ENCODE results near the gene SSH3. TPM values are rescaled to one million over a fixed set of nuclear protein-coding genes. Genes with fewer than 3 reads are reported as not detected.

The SSH3 gene
- total RNA-seq, 1 donor from 2014 or later: 20.1 TPM

GRCh38 chr11:67313125-67313890, 10.0 kb downstream of the SSH3 start:
- H3K9me3 Mint-ChIP-seq (ENCODE audit: unreplicated experiment): no peaks in the 10 kb centered on the region
- H3K4me1 ChIP-seq (ENCODE audit: insufficient read depth, low read length): peaks cover 3% of the 10 kb centered on the region
- no peak overlapping the region for H3K27ac Mint-ChIP-seq (ENCODE audit: unreplicated experiment)
- no peak for FAIRE-seq
- H3K79me2 ChIP-seq (ENCODE audit: insufficient read depth, low read length): no peaks in the 10 kb centered on the region
- no peak overlapping the region for H3K4me3 ChIP-seq (ENCODE audit: insufficient read depth, low read depth, low read length)
- no peak overlapping the region for H3K27ac ChIP-seq (ENCODE audit: low read depth, low read length)
- no peaks in the 10 kb centered on the region for H3K4me1 Mint-ChIP-seq (ENCODE audit: low read depth, unreplicated experiment)
- TF ChIP-seq CTCF (IDR thresholded peaks at IDR 0.05; ENCODE audit: insufficient read depth, low read depth, low read length) (no peak), EZH2 (IDR thresholded peaks at IDR 0.05; ENCODE audit: insufficient read depth, low read length) (no peak)
- H3K27me3 Mint-ChIP-seq (ENCODE audit: low read depth, unreplicated experiment): no peaks in the 10 kb centered on the region
- H2AFZ ChIP-seq (ENCODE audit: low read depth, low read length): no peak overlapping the region
- no peaks in the 10 kb centered on the region for H4K20me1 ChIP-seq (ENCODE audit: insufficient read depth, low read length)
- no peaks in the 10 kb centered on the region for H3K27me3 ChIP-seq (ENCODE audit: insufficient read depth, low read length)
- no peaks in the 10 kb centered on the region for H3K9me3 ChIP-seq (ENCODE audit: insufficient read depth, low read depth, low read length)
- no peak overlapping the region for H3K4me3 Mint-ChIP-seq (ENCODE audit: unreplicated experiment)
- DNase-seq (ENCODE audit: low read depth): no peak
- no peak overlapping the region for H3K4me2 ChIP-seq (ENCODE audit: low read length)
- H3K9ac ChIP-seq (ENCODE audit: low read length): no peak overlapping the region
- peaks cover 3% of the 10 kb centered on the region for H3K36me3 Mint-ChIP-seq (ENCODE audit: low read depth, unreplicated experiment)
- H3K36me3 ChIP-seq (ENCODE audit: insufficient read depth, low read length): no peaks in the 10 kb centered on the region

GRCh38 chr11:67314218-67314617, 10.9 kb downstream of the SSH3 start:
- Mint-ChIP-seq H3K4me3 (ENCODE audit: unreplicated experiment) (no peak overlapping the region), H3K9me3 (ENCODE audit: unreplicated experiment) (no peaks in the 10 kb centered on the region), H3K27me3 (ENCODE audit: low read depth, unreplicated experiment) (peaks cover 3% of the 10 kb centered on the region), H3K27ac (ENCODE audit: unreplicated experiment) (no peak overlapping the region), H3K36me3 (ENCODE audit: low read depth, unreplicated experiment) (peaks cover 3% of the 10 kb centered on the region), H3K4me1 (ENCODE audit: low read depth, unreplicated experiment) (no peaks in the 10 kb centered on the region)
- no peak overlapping the region for H3K4me3 ChIP-seq (ENCODE audit: insufficient read depth, low read depth, low read length)
- DNase-seq (ENCODE audit: low read depth) (no peak), FAIRE-seq (no peak)
- no peak overlapping the region for H3K9ac ChIP-seq (ENCODE audit: low read length)
- no peak for TF ChIP-seq EZH2 (IDR thresholded peaks at IDR 0.05; ENCODE audit: insufficient read depth, low read length)
- no peak for TF ChIP-seq CTCF (IDR thresholded peaks at IDR 0.05; ENCODE audit: insufficient read depth, low read depth, low read length)
- H3K9me3 ChIP-seq (ENCODE audit: insufficient read depth, low read depth, low read length): no peaks in the 10 kb centered on the region
- no peak overlapping the region for H3K4me2 ChIP-seq (ENCODE audit: low read length)
- no peak overlapping the region for H2AFZ ChIP-seq (ENCODE audit: low read depth, low read length)
- no peaks in the 10 kb centered on the region for H4K20me1 ChIP-seq (ENCODE audit: insufficient read depth, low read length)
- H3K4me1 ChIP-seq (ENCODE audit: insufficient read depth, low read length): peaks cover 5% of the 10 kb centered on the region
- no peaks in the 10 kb centered on the region for H3K36me3 ChIP-seq (ENCODE audit: insufficient read depth, low read length)
- H3K27ac ChIP-seq (ENCODE audit: low read depth, low read length): no peak overlapping the region
- no peaks in the 10 kb centered on the region for H3K79me2 ChIP-seq (ENCODE audit: insufficient read depth, low read length)
- H3K27me3 ChIP-seq (ENCODE audit: insufficient read depth, low read length): no peaks in the 10 kb centered on the region

GRCh38 chr11:67315325-67315909, 12.1 kb downstream of the SSH3 start:
- Mint-ChIP-seq H3K27ac (ENCODE audit: unreplicated experiment) (no peak overlapping the region), H3K27me3 (ENCODE audit: low read depth, unreplicated experiment) (peaks cover 4% of the 10 kb centered on the region), H3K4me3 (ENCODE audit: unreplicated experiment) (peak overlapping the region; percentile 34)

More at GRCh38 chr11:67315325-67315909, 12.1 kb downstream of the SSH3 start:
- no peak overlapping the region for H3K4me3 ChIP-seq (ENCODE audit: insufficient read depth, low read depth, low read length)
- H3K9ac ChIP-seq (ENCODE audit: low read length): no peak overlapping the region
- H3K4me1 Mint-ChIP-seq (ENCODE audit: low read depth, unreplicated experiment): no peaks in the 10 kb centered on the region
- FAIRE-seq: no peak
- H3K27ac ChIP-seq (ENCODE audit: low read depth, low read length): no peak overlapping the region
- H3K79me2 ChIP-seq (ENCODE audit: insufficient read depth, low read length): no peaks in the 10 kb centered on the region
- H2AFZ ChIP-seq (ENCODE audit: low read depth, low read length): no peak overlapping the region
- H3K36me3 ChIP-seq (ENCODE audit: insufficient read depth, low read length): no peaks in the 10 kb centered on the region
- TF ChIP-seq EZH2 (IDR thresholded peaks at IDR 0.05; ENCODE audit: insufficient read depth, low read length) (no peak), CTCF (IDR thresholded peaks at IDR 0.05; ENCODE audit: insufficient read depth, low read depth, low read length) (no peak)
- no peaks in the 10 kb centered on the region for H3K27me3 ChIP-seq (ENCODE audit: insufficient read depth, low read length)
- H4K20me1 ChIP-seq (ENCODE audit: insufficient read depth, low read length): no peaks in the 10 kb centered on the region
- no peaks in the 10 kb centered on the region for H3K9me3 Mint-ChIP-seq (ENCODE audit: unreplicated experiment)
- peaks cover 1% of the 10 kb centered on the region for H3K36me3 Mint-ChIP-seq (ENCODE audit: low read depth, unreplicated experiment)
- DNase-seq (ENCODE audit: low read depth): no peak
- H3K4me2 ChIP-seq (ENCODE audit: low read length): no peak overlapping the region
- H3K4me1 ChIP-seq (ENCODE audit: insufficient read depth, low read length): peaks cover 5% of the 10 kb centered on the region
- no peaks in the 10 kb centered on the region for H3K9me3 ChIP-seq (ENCODE audit: insufficient read depth, low read depth, low read length)
